ENCODE measurements around the gene TEKTIP1.

GRCh38 chr19:3538258-3538929, 580 bp upstream of the TEKTIP1 start:
- TF ChIP-seq CTCF (IDR thresholded peaks at IDR 0.05; ENCODE audit: insufficient read depth, low read depth, low read length) = no peak
- no peak for TF ChIP-seq EZH2 (IDR thresholded peaks at IDR 0.05; ENCODE audit: insufficient read depth, low read length)
